ENCODE data around the gene KCNC4.

Gene KCNC4

GRCh38 chr1:110209715-110210603 is at the start of gene KCNC4:
Gene KCNC4, plus strand, starts transcription at chr1:110210314. Its CDS starts 1,186 bp downstream, at chr1:110211500.
- DNase-seq, result peak; percentile 91

GRCh38 chr1:110160538-110161100 is 49.5 kb upstream of the KCNC4 start:
- DNase-seq, result no peak

DNA sequence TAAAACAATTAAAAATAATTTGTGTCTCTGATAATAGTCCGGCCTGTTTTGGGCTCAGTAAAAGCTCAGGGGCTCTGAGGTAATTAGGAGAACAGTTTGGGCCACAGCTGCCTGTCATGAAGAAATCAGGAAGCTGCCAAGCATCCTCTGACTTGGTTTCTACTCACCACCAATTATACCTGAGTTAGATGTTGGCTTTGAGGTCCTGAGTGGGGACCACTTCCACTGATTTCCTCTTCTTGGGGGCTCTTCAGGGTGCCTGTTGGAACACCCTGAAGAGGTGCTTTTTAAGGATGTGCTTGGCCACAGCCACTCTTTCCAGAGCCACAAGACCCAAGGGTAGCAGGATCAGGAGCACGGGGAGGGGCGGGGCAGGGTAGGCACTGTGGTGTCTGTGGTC is 48.9 kb upstream of the KCNC4 start:
- no peak for DNase-seq

DNA sequence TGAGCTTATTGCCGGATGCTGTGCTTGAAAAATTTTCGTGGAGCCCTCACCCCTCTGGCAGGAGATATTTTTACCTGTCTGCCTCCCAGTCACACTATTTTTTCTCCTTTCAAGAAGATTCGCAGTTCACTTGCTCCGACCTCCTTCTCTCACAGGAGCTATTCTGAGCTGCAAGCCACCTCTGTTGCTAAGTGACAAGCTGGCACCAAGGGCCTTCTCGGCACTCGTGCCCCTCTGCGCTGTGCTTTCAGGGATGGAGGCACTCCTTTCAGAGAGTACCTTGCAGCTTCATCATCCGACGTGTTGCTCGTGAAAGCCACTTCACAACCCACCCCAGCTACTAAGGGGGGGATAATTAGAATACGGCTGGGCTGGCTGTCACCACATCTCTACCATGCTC is 48.3 kb upstream of the KCNC4 start:
- no peak for DNase-seq

DNA sequence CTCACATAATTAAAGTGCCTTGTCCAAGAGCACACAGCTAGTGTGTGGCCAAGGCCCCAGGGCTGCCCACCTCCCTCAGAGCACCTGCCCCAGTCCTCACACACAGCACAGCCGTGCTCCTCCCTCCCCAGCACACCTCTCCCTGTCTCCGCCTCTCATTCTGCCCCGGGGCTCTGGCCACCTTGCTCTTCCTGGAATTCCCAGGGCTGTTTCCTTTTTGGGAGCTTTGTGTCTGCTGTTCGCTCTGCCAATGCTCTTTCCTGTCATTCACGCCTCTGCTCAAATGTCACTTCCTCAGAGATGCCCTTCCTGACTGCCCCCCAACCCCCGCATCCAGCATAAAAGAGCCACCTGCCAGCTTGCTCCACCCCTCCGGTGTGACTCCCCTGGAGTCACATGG is 46.5 kb upstream of the KCNC4 start:
- DNase-seq, result no peak

DNA sequence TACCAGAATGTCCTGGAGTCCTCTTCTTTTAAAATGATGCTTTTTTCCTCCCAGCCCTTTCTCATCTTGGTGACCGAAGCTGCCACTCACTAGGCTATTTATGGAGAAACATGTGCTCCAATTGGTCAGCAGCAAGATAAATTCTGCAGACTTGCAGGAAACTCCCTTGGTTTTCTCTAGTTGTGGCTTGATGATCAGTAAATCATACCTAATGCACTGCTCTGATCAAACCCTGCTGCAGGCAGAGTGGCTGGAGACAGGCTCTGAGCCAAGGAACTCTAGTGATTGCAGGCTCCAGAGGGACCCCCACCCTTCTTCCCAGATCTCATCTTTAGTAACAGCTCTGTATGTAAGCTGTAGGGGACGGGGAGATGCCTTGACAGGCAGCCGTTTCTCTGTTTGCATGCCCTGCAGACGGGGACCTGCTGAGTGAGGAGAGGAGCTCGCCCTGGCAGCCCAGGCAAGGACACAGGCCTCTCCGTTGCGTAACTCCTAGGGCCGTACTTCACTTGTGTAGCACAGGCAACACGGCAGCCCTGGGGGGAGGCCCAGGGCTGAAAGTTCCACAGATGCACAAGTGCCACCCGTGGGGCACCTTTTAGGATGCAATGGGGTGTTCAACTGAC is 45.3 kb upstream of the KCNC4 start:
- no peak for DNase-seq

DNA sequence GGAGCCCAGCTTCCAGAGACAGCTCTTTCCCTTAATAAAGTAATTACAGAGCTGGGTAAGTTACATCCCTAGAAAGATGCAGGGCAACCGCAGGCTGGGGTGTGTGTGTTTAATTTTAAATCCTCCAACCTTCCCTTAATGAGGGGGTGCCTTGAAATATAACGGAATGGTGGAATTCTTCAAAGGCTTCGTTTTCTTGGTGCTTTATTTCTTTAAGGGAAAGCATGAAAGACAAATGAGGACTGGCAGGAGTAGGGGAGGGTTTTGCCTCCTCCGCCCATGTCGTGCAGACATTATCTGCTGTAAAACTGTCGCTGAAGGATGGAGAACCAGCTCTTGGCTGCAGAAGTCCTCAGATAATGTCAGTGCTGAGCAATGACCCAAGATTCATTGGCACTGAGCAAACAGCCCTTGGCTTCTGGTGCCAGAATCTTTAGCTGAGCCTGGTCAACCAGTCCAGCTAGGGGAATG is 44.3 kb upstream of the KCNC4 start:
- DNase-seq, result no peak

DNA sequence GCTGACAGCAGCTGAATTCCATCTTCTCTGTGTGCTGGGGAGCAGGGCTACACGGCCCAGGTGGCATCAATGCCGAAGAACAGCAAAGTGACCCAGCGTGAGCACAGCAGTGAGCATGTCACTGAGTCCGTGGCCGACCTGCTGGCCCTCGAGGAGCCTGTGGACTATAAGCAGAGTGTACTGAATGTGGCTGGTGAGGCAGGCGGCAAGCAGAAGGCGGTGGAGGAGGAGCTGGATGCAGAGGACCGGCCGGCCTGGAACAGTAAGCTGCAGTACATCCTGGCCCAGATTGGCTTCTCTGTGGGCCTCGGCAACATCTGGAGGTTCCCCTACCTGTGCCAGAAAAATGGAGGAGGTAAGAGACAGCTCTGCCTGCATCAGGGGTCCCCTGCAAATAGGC is 43.3 kb upstream of the KCNC4 start:
- no peak for DNase-seq

- no peak for DNase-seq
Observed at GRCh38 chr1:110170766-110171733, 39.1 kb upstream of the KCNC4 start.

DNA sequence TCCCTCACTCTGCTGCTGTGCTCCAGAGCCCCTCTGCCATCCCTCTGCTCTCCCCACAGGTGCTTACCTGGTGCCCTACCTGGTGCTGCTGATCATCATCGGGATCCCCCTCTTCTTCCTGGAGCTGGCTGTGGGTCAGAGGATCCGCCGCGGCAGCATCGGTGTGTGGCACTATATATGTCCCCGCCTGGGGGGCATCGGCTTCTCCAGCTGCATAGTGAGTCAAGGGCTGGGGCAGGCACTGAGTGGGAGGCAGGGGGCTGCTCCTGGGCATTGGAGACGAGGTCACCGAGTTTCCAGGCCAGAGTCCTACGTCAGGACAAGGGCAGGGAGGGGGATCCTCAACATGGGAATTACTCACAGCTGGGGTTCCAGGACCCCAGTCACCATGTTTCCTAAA is 38.1 kb upstream of the KCNC4 start:
- no peak for DNase-seq

DNA sequence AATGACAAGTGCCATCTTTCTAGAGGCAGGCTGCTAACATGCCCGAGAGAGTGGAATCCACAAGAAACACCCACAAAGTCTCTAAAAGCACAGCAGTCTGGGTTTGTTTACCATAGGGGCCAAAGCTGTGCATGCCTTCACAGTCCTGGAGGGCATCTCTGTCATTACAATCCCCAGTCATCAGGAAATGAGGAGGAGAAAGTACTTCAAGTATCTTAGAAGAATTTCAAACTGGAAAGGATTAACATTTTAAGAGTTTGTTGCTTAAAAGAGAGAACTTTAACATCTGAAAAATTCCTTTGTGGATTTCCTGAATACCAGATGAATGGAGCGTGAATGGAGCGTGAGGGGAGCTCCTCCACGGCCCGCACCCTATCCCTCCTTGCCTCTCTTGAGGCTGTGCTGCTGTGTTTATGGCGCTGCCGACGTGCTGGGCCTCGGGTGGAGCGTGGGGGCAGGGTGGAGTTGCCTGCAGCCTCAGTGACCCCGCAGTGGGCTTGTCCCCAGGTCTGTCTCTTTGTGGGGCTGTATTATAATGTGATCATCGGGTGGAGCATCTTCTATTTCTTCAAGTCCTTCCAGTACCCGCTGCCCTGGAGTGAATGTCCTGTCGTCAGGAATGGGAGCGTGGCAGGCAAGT is 36.5 kb upstream of the KCNC4 start:
- no peak for DNase-seq

GRCh38 chr1:110174961-110175360 is 35.2 kb upstream of the KCNC4 start:
- DNase-seq, result no peak

DNA sequence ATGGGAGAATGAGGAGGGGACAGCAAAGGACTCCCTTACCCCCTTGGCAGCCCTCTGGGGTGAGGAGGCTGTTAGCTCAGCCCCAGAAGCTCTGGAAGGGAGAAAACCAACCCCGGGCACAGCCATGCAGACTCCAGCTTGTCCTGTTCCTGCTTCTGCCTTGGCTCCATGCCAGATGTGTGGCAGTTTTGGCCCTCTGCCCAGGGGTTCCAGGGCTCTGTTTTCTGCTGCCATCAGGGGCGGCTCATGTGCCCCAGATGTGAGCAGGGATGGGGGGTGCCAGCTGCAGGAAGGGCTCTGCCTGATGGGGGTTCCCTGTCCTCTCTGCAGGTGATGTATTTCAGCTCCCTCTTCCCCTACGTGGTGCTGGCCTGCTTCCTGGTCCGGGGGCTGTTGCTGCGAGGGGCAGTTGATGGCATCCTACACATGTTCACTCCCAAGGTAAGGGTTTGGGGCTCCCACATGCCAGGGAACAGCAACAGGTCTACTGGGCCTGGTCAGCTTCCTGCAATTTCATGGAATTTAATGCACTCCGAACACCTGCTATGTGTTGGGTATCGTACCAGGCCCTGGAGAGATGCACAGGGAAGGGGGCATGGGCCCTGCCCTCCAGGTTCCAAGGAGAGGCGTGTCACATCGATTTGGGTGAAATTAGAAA is 33.7 kb upstream of the KCNC4 start:
- no peak for DNase-seq

DNA sequence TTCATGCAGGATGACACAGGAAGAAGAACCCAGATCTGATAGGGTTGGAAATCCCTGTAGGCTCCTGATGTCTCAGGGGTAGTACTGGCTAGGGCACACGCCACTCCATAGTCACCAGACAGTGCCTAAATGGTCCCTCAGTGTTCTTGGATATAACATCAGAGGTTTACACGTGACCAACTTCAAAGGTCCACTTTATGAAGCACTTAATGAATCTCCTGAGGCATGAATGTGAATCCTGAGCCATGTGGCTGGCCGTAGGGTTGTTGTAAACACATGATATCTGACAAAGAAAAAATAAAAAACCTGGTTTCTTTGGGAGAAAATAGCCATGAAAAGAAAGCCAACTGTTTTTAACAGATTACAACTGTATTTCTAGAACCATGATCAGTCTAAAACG is 32.3 kb upstream of the KCNC4 start:
- DNase-seq, result no peak

- no peak for DNase-seq
Observed at GRCh38 chr1:110183642-110184167, 26.4 kb upstream of the KCNC4 start.

- no peak for DNase-seq
Observed at GRCh38 chr1:110184446-110184845, 25.7 kb upstream of the KCNC4 start.

- no peak for DNase-seq
Observed at GRCh38 chr1:110185181-110185580, 24.9 kb upstream of the KCNC4 start.

DNA sequence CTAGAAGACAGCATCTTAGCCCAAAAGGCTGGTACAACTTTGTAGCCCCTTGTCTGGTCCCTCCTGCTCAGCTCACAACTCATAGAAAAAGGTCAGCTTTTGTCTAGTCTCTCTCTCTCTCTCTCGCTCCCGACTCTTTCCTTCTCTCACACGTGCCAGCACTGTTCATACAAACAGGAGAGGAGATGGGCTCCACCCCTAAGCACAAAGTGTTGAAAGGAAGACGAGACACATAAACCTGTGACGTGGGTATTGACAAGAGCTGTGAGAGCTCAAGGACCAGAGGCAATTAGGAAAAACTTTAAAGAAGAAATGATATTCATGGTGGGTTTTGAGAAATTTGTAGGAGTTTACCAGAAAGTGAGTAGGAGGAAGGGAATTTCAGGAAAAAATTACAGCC is 23.6 kb upstream of the KCNC4 start:
- DNase-seq, result no peak

- DNase-seq, result no peak
Observed at GRCh38 chr1:110187139-110187890, 22.8 kb upstream of the KCNC4 start.

GRCh38 chr1:110188035-110188618 is 22.0 kb upstream of the KCNC4 start:
- no peak for DNase-seq

All from activated CD8-positive, alpha-beta memory T cell treated with anti-CD3 and anti-CD28 coated beads, Interleukin-2, amount 50 U/mL, for 4 hours (primary cell).